Measurements from ENCODE around the gene RNF13. TPM values are rescaled to one million over a fixed set of nuclear protein-coding genes. Genes with fewer than 3 reads are reported as not detected.

The RNF13 gene
- total RNA-seq, 1 donor from 2014 or later: 66.0 TPM

GRCh38 chr3:149815728-149816127 is 2.7 kb downstream of the RNF13 start:
- Histone ChIP-seq H3K27ac (no peak overlapping the region), H3K4me1 (peaks cover 48% of the 10 kb centered on the region), H3K9me3 (no peaks in the 10 kb centered on the region), H3K36me3 (no peaks in the 10 kb centered on the region), H3K27me3 (no peaks in the 10 kb centered on the region), H3K4me3 (no peak overlapping the region)
- intact Hi-C loops (cut with DNase I): no loop called here
- TF ChIP-seq POLR2AphosphoS5 (IDR thresholded peaks at IDR 0.05; ENCODE audit: insufficient read depth in 1 of 2, low read depth in 1 of 2) (no peak), CTCF (IDR thresholded peaks at IDR 0.05) (no peak), POLR2A (IDR thresholded peaks at IDR 0.05) (no peak)
- DNase-seq (ENCODE audit: extremely low spot score in 2 of 2): no peak

DNA sequence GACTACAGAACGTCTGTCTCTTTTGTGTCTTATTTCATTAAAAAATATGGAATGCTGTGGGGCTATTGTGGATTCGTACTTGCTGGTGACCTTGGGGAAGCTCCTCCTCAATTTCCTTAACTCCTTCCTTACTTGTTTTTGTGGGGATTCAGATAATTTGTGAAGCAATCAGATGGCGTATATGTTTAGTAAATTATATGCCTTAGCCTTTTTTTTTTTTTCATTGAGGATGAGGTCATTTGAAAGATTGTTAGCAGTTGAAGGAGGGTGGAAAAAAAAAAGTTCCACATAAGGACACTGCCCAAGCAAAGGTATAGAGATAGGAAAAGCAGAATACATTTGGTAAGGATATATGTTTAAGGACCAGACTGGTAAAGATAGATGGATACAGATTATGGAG is 3.3 kb downstream of the RNF13 start:
- intact Hi-C loops (cut with DNase I): no loop called here

GRCh38 chr3:149816986-149817385 is 4.0 kb downstream of the RNF13 start:
- intact Hi-C loops (cut with DNase I): no loop called here
- DNase-seq (ENCODE audit: extremely low spot score in 2 of 2): no peak
- H3K4me1 ChIP-seq: peaks cover 43% of the 10 kb centered on the region
- H3K9me3 ChIP-seq: no peaks in the 10 kb centered on the region
- no peak overlapping the region for H3K27ac ChIP-seq
- no peak overlapping the region for H3K4me3 ChIP-seq
- no peak for TF ChIP-seq POLR2A (IDR thresholded peaks at IDR 0.05)
- TF ChIP-seq POLR2AphosphoS5 (IDR thresholded peaks at IDR 0.05; ENCODE audit: insufficient read depth in 1 of 2, low read depth in 1 of 2): peak in 1 of 2 donors; percentile 19
- H3K27me3 ChIP-seq: no peaks in the 10 kb centered on the region
- H3K36me3 ChIP-seq: no peaks in the 10 kb centered on the region

More for the DNA sequence above, 3.3 kb downstream of the RNF13 start:
- peaks cover 48% of the 10 kb centered on the region for H3K4me1 ChIP-seq
- DNase-seq (ENCODE audit: extremely low spot score in 2 of 2): no peak
- no peak overlapping the region for H3K4me3 ChIP-seq
- no peak overlapping the region for H3K27ac ChIP-seq
- H3K9me3 ChIP-seq: no peaks in the 10 kb centered on the region
- H3K27me3 ChIP-seq: no peaks in the 10 kb centered on the region
- TF ChIP-seq POLR2A (IDR thresholded peaks at IDR 0.05): no peak
- H3K36me3 ChIP-seq: no peaks in the 10 kb centered on the region

DNA sequence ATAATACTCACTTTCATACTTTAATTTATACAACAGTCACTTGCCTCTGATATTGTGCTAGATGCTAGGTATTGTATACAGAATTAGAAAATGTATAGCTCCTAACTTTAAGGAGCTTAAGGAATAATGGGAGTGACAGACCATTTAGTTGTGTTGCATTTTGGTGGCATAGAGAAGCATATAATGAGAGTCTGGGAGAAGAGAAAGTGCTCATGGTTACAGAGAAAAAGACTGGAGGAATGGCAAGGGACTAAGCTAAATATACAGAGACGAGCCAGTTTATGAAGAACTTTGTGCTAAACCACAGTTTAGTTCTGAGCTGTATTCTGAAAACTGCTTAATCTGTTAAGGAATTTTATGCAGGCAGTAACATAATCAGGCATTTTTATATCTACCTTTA is 6.4 kb downstream of the RNF13 start:
- H3K36me3 ChIP-seq: no peaks in the 10 kb centered on the region
- H3K4me1 ChIP-seq: peaks cover 35% of the 10 kb centered on the region
- no peak overlapping the region for H3K4me3 ChIP-seq
- intact Hi-C loops (cut with DNase I): no loop called here
- DNase-seq (ENCODE audit: extremely low spot score in 2 of 2): no peak
- H3K27me3 ChIP-seq: no peaks in the 10 kb centered on the region
- TF ChIP-seq POLR2A (IDR thresholded peaks at IDR 0.05) (no peak), CTCF (IDR thresholded peaks at IDR 0.05) (no peak), POLR2AphosphoS5 (IDR thresholded peaks at IDR 0.05; ENCODE audit: insufficient read depth in 1 of 2, low read depth in 1 of 2) (no peak)
- H3K9me3 ChIP-seq: no peaks in the 10 kb centered on the region
- no peak overlapping the region for H3K27ac ChIP-seq

GRCh38 chr3:149820183-149820582 is 7.2 kb downstream of the RNF13 start:
- intact Hi-C loops (cut with DNase I): no loop called here
- Histone ChIP-seq H3K9me3 (no peaks in the 10 kb centered on the region), H3K4me1 (peaks cover 28% of the 10 kb centered on the region), H3K36me3 (no peaks in the 10 kb centered on the region), H3K4me3 (no peak overlapping the region), H3K27ac (no peak overlapping the region), H3K27me3 (no peaks in the 10 kb centered on the region)
- no peak for TF ChIP-seq POLR2AphosphoS5 (IDR thresholded peaks at IDR 0.05; ENCODE audit: insufficient read depth in 1 of 2, low read depth in 1 of 2)
- no peak for TF ChIP-seq POLR2A (IDR thresholded peaks at IDR 0.05)
- no peak for TF ChIP-seq CTCF (IDR thresholded peaks at IDR 0.05)
- no peak for DNase-seq (ENCODE audit: extremely low spot score in 2 of 2)

DNA sequence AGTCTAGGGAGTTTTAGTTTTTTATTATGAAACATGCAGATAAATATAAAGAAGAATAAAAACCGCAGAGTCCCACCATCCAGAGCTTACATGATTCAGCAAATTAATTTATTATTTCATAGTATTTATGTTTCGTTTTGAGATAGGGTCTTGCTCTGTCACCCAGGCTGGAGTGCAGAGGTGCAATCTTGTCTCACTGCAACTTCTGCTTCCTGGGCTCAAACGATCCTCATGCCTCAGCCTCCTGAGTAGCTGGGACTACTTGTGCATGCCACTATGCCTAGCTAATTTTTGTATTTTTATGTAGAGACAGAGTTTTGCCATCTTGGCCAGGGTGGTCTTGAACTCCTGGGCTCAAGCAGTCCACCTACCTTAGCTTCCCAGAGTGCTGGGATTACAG is 13.6 kb downstream of the RNF13 start:
- TF ChIP-seq CTCF (IDR thresholded peaks at IDR 0.05): no peak
- TF ChIP-seq POLR2AphosphoS5 (IDR thresholded peaks at IDR 0.05; ENCODE audit: insufficient read depth in 1 of 2, low read depth in 1 of 2): no peak
- Histone ChIP-seq H3K9me3 (peaks cover 4% of the 10 kb centered on the region), H3K4me1 (peaks cover 5% of the 10 kb centered on the region), H3K4me3 (no peak overlapping the region), H3K27ac (no peak overlapping the region), H3K36me3 (no peaks in the 10 kb centered on the region), H3K27me3 (no peaks in the 10 kb centered on the region)
- intact Hi-C loops (cut with DNase I): no loop called here
- no peak for DNase-seq (ENCODE audit: extremely low spot score in 2 of 2)

Measured in vagina (tissue), 2 donors.